Suprapubic skin (tissue), 4 donors: ENCODE measurements around the gene CPNE5. TPM values are rescaled to one million over a fixed set of nuclear protein-coding genes. Genes with fewer than 3 reads are reported as not detected.

Experiments used
- DNase-seq, 2 donors: peaks; one replicate each; pipeline ENCODE4 v3.0.0-alpha.2; 2019; ENCODE audit warnings: low spot score in 2 of 2
- H3K27ac ChIP-seq: fragments of 200-600 bp; sonication (generic); one replicate; pipeline ENCODE4 v1.5.1; 2019
- H3K27me3 ChIP-seq: fragments of 200-600 bp; sonication (generic); one replicate; pipeline ENCODE4 v1.5.1; 2019
- H3K36me3 ChIP-seq: fragments of 200-600 bp; sonication (generic); one replicate; pipeline ENCODE4 v1.5.1; 2019
- H3K4me1 ChIP-seq: fragments of 200-600 bp; sonication (generic); one replicate; pipeline ENCODE4 v1.5.1; 2019
- H3K4me3 ChIP-seq: fragments of 200-600 bp; sonication (generic); one replicate; pipeline ENCODE4 v1.5.1; 2019; ENCODE audit warnings: mild to moderate bottlenecking
- H3K9me3 ChIP-seq: fragments of 200-600 bp; sonication (generic); one replicate; pipeline ENCODE4 v1.5.1; 2019
- EP300 ChIP-seq: sonication (generic); formaldehyde crosslinking; IDR thresholded peaks from one replicate; pipeline ENCODE4 v1.6.1; 2017; ENCODE audit warnings: antibody characterized with exemption
- POLR2A ChIP-seq, 2 donors: fragments of 450-650 bp; IDR thresholded peaks; one replicate each; pipeline ENCODE4 v1.6.1; 2017; ENCODE audit warnings: antibody characterized with exemption in 2 of 2, mild to moderate bottlenecking in 2 of 2, moderate library complexity in 2 of 2
- POLR2AphosphoS5 ChIP-seq, 3 donors: sonication (generic); formaldehyde crosslinking; IDR thresholded peaks; one replicate each; pipeline ENCODE4 v1.6.1; 2017; ENCODE audit warnings: antibody characterized with exemption in 3 of 3
- WGBS: methylation state at CpG from one replicate; pipeline ENCODE4 v1.1.5; 2018; 5-methylcytosine and 5-hydroxymethylcytosine counted together
- total RNA-seq, 4 donors: library from RNA; depleted of rRNA; stranded (reverse); fragments of >200 nt; gene quantifications; one replicate each; pipeline ENCODE4 v1.1.0, GENCODE V29; 2016
- TF ChIP-seq, protein P1 (sequence below), 2 donors: fragments of 200-600 bp in 1 of 2; fragments of 450-650 bp in 1 of 2; sonication (generic) in 1 of 2; IDR thresholded peaks; one replicate each; pipeline ENCODE4 v1.5.1; 2016 to 2019; ENCODE audit warnings: antibody characterized with exemption in 2 of 2, mild to moderate bottlenecking in 1 of 2, moderate library complexity in 1 of 2

Gene CPNE5
- total RNA-seq, 4 donors from 2014 or later = 0.48 to 1.2 (median 0.90) TPM

DNA sequence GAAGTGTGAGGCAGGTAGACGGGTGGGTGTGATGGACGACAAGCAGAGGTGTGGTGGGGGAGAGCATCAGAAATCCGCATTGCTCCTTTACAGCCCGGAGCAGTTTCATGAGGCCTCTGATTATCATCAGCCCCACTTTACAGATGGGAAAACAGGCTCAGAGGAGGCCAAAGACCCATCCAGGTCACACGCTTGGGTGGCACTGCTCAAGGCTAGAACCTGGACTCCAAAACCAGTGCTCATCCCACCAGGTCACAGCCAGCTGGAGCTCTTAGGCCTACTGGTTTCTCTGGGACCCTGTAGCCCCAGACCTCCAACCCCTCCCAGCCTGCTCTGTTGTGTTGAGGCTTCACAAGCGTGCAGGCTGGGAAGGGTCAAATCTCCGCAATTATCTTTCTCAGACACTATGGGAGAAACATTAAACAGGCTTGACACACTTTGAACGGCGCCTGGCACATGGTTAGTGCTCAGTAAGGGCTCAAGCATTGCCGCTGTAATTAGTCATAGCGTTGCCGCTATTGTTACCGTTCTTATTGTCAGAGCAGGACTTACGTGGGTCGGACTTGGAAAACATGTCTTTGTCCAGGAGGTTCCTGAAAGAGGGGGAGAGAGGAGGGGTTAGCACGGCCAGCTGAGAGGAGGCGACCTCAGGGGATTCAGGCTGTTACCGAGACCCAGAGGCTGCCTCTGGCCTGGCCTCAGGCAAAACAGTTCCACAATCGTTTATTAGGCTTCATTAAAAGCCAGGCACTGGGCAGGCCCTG, 16.6 kb downstream of the CPNE5 start:
- Histone ChIP-seq H3K36me3 (no peaks in the 10 kb centered on the region), H3K4me3 (no peak overlapping the region), H3K27ac (no peak overlapping the region), H3K9me3 (no peaks in the 10 kb centered on the region), H3K4me1 (peaks cover 30% of the 10 kb centered on the region), H3K27me3 (no peaks in the 10 kb centered on the region)
- 71% methylated on average over 14 of the region's 19 CpGs for WGBS
- no peak for DNase-seq
- TF ChIP-seq POLR2A (IDR thresholded peaks at IDR 0.05) (no peak), EP300 (no peak), POLR2AphosphoS5 (IDR thresholded peaks at IDR 0.05) (no peak)
- TF ChIP-seq, protein P1, sequence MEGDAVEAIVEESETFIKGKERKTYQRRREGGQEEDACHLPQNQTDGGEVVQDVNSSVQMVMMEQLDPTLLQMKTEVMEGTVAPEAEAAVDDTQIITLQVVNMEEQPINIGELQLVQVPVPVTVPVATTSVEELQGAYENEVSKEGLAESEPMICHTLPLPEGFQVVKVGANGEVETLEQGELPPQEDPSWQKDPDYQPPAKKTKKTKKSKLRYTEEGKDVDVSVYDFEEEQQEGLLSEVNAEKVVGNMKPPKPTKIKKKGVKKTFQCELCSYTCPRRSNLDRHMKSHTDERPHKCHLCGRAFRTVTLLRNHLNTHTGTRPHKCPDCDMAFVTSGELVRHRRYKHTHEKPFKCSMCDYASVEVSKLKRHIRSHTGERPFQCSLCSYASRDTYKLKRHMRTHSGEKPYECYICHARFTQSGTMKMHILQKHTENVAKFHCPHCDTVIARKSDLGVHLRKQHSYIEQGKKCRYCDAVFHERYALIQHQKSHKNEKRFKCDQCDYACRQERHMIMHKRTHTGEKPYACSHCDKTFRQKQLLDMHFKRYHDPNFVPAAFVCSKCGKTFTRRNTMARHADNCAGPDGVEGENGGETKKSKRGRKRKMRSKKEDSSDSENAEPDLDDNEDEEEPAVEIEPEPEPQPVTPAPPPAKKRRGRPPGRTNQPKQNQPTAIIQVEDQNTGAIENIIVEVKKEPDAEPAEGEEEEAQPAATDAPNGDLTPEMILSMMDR (IDR thresholded peaks at IDR 0.05) = no peak

DNA sequence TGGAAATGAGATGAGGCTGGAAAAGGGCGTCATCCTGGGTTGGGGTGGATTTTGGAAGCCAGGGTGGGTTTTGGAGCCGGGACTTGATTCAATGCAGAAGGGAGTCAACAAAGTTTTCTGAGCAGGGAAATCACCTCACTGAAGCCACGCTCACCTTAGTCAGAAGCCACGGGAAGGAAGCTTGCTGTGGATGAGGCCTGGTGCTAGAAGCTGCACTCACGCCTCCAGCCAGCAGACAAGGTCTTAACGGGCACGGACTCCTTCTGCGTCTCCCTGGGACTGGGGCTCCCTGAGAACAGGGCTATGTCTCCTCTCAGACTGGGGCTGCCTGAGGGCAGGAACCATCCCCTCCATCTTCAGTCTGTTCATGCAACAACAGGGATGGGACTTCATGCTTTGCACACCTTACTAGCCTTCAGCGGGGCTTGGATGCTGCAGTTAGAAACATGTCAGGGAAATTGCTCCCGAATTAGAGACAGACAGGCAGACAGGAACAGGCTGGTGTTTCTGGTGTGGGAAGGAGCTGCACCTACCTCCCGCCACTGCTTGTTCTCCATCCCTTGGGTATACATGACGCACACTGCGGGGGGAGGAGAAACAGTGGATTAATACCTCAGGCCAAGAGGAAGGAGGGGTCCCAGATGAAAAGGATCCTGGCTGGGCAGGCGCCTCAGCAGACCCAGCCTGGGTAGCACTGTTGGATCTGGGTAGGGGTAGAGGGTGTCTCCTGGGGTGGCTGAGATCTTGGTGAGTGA, 17.5 kb downstream of the CPNE5 start:
- no peak overlapping the region for H3K27ac ChIP-seq
- no peaks in the 10 kb centered on the region for H3K36me3 ChIP-seq
- H3K4me1 ChIP-seq = peaks cover 21% of the 10 kb centered on the region
- no peak for DNase-seq
- WGBS = 80% methylated on average over 14 of the region's 14 CpGs
- H3K27me3 ChIP-seq = no peaks in the 10 kb centered on the region
- H3K9me3 ChIP-seq = no peaks in the 10 kb centered on the region
- H3K4me3 ChIP-seq = no peak overlapping the region
- TF ChIP-seq POLR2A (IDR thresholded peaks at IDR 0.05) = no peak
- TF ChIP-seq EP300 = no peak
- TF ChIP-seq POLR2AphosphoS5 (IDR thresholded peaks at IDR 0.05) = no peak
- TF ChIP-seq, protein P1 (IDR thresholded peaks at IDR 0.05) = no peak

DNA sequence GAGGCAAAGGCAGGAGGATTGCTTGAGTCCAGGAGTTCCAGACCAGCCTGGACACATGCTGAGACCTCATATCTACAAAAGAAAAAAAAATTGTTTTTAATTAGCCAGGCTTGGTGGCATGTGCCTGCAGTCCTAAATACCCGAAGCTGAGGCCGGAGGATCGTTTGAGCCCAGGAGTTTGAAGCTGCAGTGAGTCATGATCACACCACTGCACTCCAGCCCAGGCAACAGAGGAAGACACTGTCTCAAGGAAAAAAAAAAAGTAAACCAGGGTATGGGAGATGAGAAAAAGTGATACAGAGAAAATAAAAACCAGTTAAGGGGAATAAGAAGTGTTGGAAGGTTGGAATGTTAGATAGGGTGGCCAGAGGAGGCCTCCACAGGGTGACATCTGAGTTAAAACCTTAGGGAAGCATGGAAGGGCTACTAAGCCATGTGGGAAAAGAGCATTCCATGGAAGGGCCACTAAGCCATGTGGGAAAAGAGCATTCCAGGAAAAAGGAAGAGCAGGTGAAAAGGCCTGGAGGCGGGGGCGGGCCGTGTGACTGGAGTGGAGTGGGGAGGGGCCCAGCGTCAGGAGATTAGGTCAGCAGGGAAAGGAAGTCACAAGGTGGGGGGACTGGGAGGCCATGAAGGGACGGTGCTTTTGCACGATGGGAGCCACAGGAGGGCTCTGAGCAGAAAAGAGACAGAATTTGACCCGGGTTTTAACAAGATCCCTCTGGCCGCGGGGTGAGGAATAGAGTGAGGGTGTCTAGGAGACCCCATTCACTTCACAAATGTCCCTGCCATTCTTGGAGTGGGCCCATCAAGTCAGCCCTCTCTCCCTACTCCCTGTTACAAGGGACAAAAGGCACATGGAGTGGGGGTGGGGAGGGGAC, 18.3 kb downstream of the CPNE5 start:
- H3K36me3 ChIP-seq = no peaks in the 10 kb centered on the region
- 73% methylated on average over 12 of the region's 12 CpGs for whole genome bisulfite sequencing
- H3K27me3 ChIP-seq = no peaks in the 10 kb centered on the region
- H3K27ac ChIP-seq = no peak overlapping the region
- DNase-seq = no peak
- H3K4me3 ChIP-seq = no peak overlapping the region
- no peaks in the 10 kb centered on the region for H3K9me3 ChIP-seq
- peaks cover 14% of the 10 kb centered on the region for H3K4me1 ChIP-seq
- TF ChIP-seq POLR2A (IDR thresholded peaks at IDR 0.05) (no peak), EP300 (no peak), POLR2AphosphoS5 (IDR thresholded peaks at IDR 0.05) (no peak)
- TF ChIP-seq, protein P1 (IDR thresholded peaks at IDR 0.05) = no peak

DNA sequence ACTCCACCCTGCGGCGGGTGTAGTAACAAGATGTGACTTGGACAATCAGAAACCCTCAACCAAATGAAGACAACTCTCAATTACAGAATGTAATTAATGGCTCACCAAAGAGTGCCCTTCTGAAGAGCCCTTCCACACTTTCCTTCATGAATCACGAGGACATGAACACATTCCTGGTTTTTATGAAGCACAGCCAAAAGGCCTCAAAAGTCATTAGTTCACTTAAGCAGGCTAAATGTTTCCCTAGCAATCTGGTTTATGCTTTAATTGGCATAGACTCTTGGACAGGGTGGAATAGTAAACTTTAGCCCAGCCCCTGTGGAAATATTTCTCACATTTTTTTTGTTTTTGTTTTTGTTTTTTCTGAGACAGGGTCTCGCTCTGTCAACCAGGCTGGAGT, 20.5 kb downstream of the CPNE5 start:
- Histone ChIP-seq H3K27ac (no peak overlapping the region), H3K36me3 (no peaks in the 10 kb centered on the region), H3K27me3 (no peaks in the 10 kb centered on the region), H3K4me1 (peaks cover 10% of the 10 kb centered on the region), H3K4me3 (no peak overlapping the region), H3K9me3 (no peaks in the 10 kb centered on the region)
- WGBS = 74% methylated on average over 4 of the region's 4 CpGs
- no peak for TF ChIP-seq POLR2AphosphoS5 (IDR thresholded peaks at IDR 0.05)
- DNase-seq = no peak

DNA sequence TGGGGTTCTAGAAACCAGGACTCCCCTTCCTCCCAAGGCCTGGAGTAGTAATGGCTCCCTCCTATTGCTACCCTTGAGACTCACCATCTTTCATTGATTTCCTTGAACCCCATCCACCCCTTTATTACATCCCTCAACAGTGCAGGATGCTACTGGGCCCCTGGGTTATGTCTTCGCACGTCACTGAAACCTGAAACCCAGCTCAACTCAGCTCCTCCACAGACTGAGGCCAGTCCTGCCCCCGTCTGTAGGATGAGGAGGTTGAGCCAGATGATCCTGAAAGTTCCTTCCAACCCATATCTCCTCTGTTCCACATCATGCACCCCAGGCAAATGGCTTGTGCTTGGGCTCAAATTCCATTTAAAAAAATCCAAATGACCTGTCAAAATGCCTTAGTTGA, 21.4 kb downstream of the CPNE5 start:
- Histone ChIP-seq H3K9me3 (no peaks in the 10 kb centered on the region), H3K4me1 (peaks cover 10% of the 10 kb centered on the region), H3K4me3 (no peak overlapping the region), H3K36me3 (no peaks in the 10 kb centered on the region), H3K27ac (no peak overlapping the region), H3K27me3 (no peaks in the 10 kb centered on the region)
- 88% methylated on average over 3 of the region's 3 CpGs for WGBS
- DNase-seq = no peak
- no peak for TF ChIP-seq EP300
